Midbrain (tissue), 1 donor: ENCODE data around the gene RMC1.
"Not testable (repeated sequence)": the region's sequence is repeated elsewhere in the genome, so short reads cannot be mapped to it uniquely, and the experiment has no call there.

ENCODE experiments used
- DNase-seq: peaks from one replicate; lab custom pipeline; 2025; lab: John Stamatoyannopoulos, UW

The RMC1 gene

DNA sequence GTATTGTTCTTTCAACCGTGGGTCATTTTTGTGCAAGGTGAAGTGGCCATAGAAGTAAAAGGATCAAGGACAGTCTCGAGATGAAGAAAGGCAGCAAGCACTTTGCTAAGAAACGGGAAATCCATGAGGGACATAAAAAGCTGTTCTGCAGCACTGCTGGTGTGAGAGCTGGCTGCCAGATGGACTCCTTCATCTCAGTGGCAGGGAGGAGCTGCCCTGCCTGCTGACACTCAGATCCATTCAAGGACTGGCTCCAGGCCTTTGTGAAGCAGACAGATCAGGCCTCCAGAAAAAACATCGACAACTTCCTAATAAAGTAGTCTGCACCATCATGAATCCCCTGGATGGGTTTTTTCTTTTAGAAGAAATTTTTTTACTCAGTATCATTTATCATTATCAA lies 29.5 kb downstream of the RMC1 start:
- no peak for DNase-seq

DNA sequence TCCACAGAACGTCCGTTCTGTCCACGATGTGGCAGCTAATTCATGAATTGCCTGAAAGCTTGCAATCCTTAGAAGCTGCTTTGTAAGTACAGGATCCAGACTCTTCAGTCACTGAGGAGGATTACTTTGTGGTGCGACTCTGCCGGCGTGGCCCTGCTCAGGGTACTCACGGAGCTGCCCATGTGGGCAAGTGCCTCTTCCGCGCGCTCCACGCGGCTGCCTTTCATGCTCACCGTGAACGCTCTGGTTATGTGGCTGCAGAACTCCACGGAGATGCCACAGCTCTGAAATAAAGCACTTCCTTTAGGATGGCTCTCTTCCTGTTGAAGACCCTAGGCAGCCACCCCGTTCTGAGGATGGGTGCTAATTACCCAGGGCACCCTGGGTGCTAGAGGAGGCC lies 31.0 kb downstream of the RMC1 start:
- DNase-seq: no peak

DNA sequence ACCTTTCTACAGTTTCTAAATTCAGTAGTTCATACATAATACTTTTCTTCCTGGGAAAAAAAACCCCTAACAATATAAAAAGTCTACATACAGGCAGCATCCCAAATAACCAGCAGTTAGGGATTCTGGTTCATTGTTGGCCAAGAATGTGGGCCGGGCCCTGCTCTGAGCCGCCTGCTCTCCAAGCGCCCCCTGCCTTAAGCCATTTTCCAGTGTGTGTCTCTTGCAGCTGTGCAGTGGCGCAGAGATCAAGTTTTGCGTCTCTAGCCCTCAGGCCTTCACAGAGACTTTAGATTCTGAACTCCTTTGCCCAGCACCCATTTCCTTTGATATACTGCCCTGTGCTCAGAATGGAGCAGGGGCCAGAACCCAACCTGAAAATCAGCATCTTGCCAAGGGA lies 32.9 kb downstream of the RMC1 start:
- no peak for DNase-seq

DNA sequence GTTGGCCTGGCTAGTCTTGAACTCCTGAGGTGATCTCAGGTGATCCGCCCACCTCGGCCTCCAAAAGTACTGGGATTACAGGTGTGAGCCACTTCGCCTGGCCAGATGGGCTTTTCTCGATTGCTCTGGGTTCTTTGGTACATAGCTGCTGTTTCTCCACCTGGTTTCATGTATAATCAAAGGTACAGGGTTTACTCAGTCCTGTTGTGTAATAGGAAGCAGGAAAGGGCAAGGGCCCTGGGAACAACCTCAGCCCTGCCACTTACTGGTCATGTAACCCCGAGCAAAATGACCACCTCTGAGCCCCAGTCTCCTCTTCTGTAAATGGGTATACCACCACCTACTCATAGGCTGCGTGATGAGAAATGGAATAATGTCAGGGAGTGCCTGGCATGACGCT lies 34.0 kb downstream of the RMC1 start:
- no peak for DNase-seq

DNA sequence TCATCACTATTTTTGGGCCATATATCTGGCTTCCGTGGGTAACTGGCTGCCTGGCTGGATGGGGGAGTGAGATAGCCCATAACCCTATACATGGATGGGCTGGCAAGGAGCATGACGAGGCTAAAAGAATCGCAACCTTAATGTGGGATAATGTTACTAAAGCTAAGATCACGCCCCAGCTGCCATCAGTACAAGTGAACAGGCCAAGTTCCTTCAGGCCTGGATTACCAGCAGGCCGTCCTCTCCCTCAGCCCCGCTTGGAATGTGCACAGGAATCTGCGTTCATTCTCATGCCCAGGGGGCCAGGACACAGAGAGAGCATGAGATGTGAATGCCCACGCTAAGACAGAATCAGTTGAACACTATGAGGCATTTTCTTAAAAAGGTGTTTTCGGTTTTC lies 34.7 kb downstream of the RMC1 start:
- no peak for DNase-seq

DNA sequence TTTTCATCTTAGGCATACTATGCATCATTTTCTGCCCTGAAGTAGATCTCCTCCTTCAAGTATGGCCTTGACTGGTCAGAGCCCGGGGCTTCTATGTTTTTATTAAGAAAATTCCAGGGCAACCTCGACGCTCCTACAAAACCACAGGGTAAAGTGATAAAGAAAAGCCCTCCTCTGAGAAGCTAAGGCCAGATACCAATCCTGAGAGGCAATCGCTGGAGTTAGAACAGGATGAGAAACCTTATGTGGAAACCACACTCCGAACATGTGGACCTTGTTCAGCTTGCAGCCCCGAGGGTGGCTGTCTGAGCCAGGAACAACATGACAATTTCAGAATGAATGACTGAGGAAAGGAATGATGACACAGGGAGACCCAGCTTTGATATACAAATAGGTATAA lies 35.6 kb downstream of the RMC1 start:
- no peak for DNase-seq

DNA sequence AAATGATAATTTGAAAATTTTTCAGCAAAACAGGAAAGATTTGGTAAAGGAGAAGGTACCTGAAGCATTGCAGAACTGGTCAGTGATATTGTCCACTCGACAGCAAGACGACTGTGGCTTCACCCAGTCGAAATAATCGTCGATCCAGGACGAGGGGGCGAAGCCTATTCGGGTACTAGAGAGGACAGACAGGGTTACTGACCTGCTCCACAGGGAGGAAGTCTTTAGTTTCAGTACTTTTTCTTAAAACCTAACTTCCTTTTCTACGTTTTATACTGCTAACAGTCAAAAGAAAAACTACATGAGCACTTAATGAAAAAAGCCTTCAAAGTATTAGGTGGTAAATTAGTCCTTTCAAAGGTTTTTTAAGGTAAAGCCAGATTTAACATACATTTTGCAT lies 36.0 kb downstream of the RMC1 start:
- no peak for DNase-seq

DNA sequence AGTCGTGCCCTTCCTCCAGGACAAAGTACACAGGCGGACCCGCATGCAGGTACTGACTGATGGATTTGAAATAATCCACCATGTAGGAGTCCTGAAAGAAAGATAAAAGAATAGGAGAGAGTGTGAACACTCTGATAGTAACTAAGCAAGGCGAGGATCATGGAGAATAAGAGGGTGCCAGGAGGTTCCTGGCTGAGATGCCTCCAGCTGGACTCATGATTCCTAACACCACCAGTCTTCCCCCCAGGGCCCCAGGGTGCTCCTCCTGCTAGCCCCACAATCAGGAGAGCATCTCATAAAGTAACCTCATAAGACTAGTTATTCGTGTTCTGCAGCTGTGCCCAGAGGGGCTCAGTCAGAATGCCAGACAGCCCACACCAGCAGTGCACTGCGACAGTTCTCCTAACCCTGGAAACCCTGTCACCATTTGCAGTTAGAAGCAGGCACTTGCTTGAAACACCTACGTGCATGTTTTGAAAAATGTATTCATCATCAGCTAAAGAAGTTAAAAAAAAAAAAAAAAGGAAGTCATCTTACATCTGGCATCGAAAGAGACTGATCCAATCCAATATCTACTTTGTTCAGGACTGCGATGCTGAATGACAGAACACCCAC lies 36.7 kb downstream of the RMC1 start:
- no peak for DNase-seq

DNA sequence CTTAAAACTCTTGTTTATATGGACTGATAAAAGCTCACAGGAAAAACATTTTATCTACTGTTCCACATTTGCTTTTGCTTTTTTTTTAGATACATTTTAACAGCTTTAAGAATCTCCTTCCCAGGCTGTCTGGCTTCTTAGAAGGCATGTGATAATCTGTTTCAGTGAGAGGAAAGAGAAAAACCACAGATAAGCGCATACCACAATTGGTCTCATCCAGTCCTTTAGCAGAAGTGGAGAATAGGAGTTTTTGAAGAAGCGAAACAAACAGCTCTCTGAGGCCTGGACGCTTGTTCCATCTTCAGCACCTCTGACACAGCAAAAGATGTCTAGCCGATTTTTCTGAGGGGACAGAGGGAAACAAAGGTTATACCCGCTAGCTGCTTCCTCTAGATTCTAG lies 37.6 kb downstream of the RMC1 start:
- DNase-seq: peak; percentile 24

DNA sequence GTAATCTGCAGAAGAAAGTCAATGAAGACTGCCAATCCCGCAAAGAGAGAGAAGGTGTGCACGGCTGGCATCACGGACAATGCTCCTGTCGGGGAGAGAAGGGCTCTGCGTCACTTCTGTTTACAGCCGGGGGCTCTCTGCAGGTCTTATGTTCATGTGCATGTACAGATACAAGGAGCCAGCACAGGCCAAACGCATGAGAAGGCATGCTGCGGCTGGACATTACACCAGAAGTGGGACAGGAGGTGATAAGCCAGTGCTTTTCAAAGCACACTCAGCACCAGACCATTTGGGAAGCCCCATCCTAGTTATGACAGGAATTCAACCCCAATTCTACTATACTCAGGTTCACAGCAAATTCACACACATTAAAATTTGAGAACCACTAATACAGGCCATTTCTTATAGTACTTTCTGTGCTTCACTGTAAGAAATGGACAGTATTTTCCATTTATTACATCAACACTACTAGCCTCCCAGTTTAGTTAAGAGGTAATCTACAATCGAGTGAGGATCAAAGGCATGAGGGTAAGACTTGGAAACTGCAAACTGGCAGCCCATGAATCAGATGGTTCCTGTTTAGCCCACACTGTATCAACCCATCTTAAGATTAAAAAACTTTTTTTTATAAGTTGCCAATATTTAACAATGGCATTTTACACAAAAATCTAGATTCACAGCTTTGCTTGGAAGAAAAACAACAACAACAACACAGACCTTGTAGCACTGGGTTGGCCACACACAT lies 38.2 kb downstream of the RMC1 start:
- no peak for DNase-seq

DNA sequence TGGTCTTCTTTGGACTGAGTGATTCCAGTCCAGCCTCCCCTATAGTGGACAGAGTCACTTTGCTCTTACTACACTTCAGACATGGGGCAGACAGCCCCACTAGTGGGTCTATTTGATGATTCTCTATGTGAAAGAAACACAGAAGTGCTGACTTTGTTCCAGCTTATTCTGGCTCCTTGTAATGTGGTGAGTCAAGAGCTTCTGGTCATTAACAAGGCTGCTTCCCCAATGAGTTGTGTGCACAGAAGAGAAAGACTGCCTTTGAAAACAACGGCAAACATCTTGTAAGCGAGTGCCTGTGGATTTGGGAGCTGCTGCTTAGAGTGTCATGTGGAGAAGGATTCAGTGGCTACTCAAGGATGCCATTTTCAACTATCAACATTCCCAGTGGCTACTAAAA lies 39.1 kb downstream of the RMC1 start:
- no peak for DNase-seq

DNA sequence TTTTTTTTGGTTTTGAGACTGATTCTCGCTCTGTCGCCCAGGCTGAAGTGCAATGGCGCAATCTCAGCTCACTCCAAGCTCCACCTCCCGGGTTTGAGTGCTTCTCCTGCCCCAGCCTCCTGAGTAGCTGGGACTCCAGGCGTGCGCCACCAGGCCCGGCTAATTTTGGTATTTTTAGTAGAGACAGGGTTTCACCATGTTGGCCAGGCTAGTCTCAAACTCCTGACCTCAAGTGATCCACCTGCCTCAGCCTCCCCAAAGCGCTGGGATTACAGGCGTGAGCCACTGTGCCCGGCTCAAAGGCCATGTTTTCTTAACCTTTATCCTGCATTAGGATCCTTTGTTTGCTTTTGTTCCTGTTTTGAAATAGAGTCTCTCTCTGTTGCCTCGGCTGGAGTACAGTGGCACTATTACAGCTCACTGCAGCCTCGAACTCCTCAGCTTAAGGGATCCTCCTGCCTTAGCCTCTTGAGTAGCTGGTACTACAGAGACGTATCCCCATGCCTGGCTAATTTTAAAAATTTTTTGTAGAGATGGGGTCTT lies 42.0 kb downstream of the RMC1 start:
- DNase-seq: no peak

DNA sequence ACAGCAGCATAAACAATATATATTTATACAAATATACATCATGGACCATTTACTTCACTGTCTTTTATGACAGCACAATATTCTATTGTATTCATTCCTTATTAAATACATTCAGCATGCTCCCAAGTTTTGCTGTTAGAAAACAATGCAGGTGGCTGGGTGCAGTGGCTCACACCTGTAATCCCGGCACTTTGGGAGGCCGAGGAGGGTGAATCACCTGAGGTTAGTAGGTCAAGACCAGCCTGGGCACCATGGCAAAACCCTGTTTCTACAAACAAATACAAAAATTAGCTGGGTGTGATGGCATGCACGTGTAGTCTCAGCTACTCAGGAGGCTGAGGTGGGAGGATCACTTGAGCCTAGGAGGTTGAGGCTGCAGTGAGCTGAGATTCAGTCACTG lies 44.0 kb downstream of the RMC1 start:
- no peak for DNase-seq

DNA sequence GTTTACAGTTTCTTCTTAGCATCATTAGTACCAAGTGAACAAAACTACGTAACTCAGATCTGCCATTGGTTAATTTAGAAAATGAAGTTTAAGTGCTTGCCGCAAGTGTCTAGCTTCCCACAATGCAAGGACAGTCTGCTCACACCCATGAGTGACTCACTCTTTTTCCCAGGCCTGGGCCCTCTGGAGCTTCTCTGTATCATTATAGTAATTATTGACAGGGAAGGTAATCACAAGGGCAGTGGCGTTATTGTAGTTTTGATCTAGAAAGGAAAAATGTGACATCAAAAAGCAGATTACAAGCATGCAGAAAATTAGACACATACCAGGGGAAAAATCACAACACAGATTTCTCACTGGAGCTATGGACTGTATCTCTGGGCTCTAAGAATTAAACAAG lies 44.5 kb downstream of the RMC1 start:
- no peak for DNase-seq

DNA sequence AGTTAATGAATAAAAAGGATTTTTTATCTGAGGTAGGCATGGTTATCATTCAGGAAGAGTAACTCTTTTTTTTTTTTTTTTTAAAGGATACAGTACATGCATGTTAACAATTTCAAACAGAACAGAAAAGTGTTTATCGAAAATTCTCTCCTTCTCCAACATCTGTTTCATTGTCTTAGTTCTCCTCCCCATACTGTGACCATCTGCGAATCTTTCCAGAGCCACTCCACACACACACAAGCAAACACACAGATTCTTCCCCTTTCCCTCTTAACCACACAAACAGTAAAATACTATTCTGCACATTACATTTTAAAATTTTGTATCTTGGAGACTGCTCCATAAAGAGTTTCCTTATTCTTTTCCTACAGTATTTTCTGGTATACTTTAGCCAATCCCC lies 45.0 kb downstream of the RMC1 start:
- DNase-seq: no peak

DNA sequence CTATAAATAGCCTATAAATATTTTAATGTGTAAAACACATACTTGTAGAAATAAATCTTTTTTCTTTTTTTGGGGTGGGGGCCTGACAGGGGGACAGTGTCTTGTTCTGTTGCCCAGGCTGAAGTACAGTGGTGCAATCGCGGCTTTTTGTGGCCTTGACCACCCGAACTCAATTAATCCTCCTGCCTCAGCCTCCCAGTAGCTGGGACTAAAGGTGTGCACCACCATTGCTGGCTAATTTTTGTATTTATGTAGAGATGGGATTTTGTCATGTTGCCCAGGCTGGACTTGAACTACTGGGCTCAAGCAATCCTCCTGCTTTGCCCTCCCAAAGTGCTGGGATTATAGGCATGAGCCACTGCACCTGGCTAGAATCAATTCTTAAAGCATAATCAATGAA lies 45.4 kb downstream of the RMC1 start:
- no peak for DNase-seq

DNA sequence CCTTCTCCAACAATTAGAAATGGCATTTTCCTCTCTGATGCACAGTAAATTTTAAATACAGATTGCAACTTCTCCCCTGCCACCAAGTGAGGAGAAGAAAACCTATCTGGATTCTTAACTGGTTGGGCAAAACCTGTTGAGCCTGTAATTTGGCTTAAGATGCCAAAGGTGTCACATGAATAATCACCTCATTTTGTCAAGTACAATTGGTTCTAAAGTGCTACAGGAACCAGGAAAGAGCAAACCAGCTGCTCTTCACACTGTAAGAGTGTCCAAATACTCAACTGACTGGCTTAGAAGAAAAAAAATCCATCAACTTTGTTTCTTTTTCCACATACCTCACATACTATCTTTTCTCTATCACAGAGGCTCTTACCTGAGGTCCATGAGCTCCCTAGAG lies 47.6 kb downstream of the RMC1 start:
- DNase-seq: no peak

DNA sequence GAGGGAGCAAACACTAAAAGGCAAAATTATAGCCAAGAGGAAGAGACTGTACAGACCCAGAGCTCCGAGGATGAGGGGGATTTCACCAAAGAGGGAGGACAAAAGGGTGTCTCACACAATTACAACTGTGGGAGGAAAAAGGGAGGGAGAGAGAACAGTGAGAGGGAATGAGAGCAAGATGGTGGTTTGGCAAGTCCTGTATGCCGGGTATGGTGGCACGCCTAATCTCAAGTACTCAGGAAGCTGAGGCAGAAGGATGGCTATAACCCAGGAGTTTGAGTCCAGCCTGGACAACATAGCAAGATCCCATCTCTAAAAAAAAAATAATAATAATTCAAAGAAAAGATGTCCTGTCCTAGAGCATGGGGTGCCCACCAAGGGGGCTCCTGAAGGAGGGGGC lies 48.7 kb downstream of the RMC1 start:
- no peak for DNase-seq

DNA sequence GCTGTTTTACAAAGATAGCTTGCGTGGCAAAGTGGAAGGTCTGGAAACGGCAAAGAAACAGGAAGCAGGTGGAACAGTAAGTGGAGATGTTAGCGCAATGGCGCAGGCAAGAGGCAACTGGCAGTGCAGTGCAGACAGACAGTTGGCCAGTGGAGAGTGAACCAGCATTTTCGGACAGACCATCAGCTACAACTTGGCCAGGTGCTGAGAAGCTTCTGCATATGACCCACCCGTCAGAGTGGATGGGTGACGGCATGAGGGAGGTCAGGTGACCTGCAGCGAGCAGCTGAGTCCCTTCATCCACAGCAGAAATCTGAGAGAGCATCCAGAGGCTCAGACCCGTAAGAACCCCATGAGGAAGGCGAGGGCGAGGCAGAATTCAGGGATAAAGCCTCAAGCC lies 49.2 kb downstream of the RMC1 start:
- no peak for DNase-seq

DNA sequence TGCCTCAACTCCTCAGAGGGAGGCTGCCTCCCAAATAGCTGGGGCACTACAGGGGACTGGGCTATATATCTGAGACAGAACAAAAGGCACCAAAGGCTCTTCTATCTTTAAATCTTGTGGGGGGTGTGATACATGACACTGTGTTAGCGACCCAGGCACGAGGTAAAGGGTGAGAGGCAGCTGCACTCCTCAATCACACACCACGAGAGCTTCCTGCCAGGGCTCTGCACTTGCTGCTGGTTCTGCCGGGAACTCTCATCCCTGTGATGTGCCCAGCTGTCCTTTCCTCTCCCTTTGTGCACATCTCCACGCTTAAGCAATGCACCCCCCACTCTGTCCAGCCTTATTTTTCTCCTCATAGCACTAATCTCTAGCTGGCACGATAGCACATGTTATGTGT lies 50.6 kb downstream of the RMC1 start:
- DNase-seq: no peak

DNA sequence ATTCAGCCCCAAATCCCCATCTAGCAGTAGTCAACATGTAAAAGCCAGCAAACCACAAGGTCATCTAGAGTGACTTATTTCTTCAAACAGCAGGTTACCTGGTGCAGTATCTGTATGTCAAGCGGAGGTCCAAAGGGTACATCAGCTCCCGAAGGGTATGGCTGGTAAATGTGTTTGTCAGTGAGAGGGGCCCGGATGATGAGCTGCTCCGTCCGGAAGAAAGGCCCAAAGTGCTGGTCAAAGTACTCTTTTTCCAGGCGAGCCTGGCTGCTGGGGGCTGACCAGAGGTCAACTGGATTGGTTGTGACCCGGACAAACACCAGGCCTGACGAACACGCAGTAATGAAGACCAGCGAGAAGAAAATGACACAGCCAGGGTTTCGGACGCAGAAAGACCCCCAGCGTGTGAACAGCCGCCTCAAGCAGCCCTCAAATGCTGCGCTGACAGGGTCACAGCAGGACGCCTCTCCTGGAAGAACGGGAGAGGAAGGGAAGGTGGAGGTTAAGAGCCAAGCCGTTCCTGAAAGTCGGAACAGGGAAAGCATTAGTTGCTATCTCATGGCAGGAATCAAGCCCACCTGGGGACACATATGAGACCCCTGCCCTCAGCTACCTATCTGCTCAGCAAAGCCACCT lies 53.0 kb downstream of the RMC1 start:
- no peak for DNase-seq

DNA sequence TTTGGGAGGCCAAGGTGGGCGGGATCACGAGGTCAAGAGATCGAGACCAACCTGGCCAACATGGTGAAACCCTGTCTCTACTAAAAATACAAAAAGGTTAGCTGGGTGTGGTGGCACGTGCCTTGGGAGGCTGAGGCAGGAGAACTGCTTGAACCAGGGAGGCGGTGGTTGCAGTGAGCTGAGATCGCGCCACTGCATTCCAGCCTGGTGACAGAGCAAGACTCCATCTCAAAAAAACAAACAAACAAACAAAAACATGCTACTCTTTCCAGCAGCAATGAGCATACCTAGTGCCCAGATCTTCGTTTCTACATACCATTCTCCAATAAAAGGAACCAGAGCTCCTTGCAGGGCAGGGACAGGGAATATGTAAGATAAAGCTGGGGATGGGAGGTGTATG lies 54.2 kb downstream of the RMC1 start:
- not testable (repeated sequence) for DNase-seq

DNA sequence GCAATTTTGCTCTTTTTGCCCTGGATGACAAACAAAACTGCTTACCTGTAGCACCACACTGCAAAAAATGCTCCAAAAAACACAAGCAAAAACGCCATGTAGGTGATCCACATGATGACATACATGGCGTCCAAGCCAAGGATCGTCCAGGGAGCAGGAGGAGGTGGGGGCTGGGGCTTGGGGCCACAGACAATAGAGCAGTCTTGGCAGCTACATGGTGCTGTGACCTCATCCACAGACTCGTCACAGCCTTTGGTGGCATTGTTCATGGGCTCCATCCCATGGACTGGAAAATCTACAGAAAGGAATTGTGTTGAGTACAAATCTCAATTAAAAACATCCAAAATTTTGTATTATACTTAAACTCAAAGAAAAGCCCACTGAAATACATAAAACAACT lies 56.9 kb downstream of the RMC1 start:
- DNase-seq: peak; percentile 74
